ENCODE data around the gene PAM16.
"Not testable (repeated sequence)": the region's sequence is repeated elsewhere in the genome, so short reads cannot be mapped to it uniquely, and the experiment has no call there.

PAM16 gene

DNA sequence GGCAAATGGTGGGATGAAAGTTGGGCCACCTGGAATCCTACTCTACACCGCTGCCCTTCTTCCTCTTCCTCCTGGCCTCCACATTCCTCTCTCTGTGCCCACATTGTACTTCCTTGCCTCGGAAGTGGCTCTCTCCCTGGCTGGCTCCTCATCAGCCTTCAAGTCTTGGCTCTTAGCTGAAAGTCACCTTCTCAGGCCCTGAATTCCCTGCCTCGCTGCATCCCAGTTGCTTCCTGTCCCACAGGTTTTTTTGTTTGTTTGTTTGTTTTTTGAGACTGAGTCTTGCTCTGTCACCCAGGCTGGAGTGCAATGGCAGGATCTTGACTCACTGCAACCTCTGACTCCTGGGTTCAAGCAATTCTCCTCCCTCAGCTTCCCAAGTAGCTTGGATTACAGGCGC lies 2.6 kb upstream of the PAM16 start:
- peaks cover 9% of the 10 kb centered on the region for H3K4me1 Mint-ChIP-seq
- peak overlapping the region; percentile 76 for H3K27ac Mint-ChIP-seq
- ATAC-seq (no peak), DNase-seq (ENCODE audit: low spot score in 2 of 2) (no peak)
- no peaks in the 10 kb centered on the region for H3K9me3 Mint-ChIP-seq
- peaks cover 74% of the 10 kb centered on the region for H3K36me3 Mint-ChIP-seq
- no peak overlapping the region for H3K4me3 Mint-ChIP-seq

GRCh38 chr16:4352843-4353242 lies 1.7 kb upstream of the PAM16 start:
- no peaks in the 10 kb centered on the region for H3K9me3 Mint-ChIP-seq

GRCh38 chr16:4351880-4352279 lies 759 bp upstream of the PAM16 start:
- ATAC-seq: no peak
- Mint-ChIP-seq H3K36me3 (peaks cover 67% of the 10 kb centered on the region), H3K27ac (peak overlapping the region; percentile 92)

More at GRCh38 chr16:4352843-4353242, 1.7 kb upstream of the PAM16 start:
- ATAC-seq: no peak
- H3K27ac Mint-ChIP-seq: no peak overlapping the region
- H3K4me1 Mint-ChIP-seq: peaks cover 14% of the 10 kb centered on the region
- no peak overlapping the region for H3K4me3 Mint-ChIP-seq
- peaks cover 75% of the 10 kb centered on the region for H3K36me3 Mint-ChIP-seq
- DNase-seq (ENCODE audit: low spot score in 2 of 2): no peak

GRCh38 chr16:4350365-4350786 lies 745 bp downstream of the PAM16 start:
- H3K4me3 Mint-ChIP-seq: peak overlapping the region; percentile 83
- H3K36me3 Mint-ChIP-seq: peaks cover 56% of the 10 kb centered on the region
- no peaks in the 10 kb centered on the region for H3K9me3 Mint-ChIP-seq
- H3K27ac Mint-ChIP-seq: peak overlapping the region; percentile 92
- ATAC-seq (peak; percentile 26), DNase-seq (ENCODE audit: low spot score in 2 of 2) (no peak)
- peaks cover 19% of the 10 kb centered on the region for H3K4me1 Mint-ChIP-seq

More at GRCh38 chr16:4351880-4352279, 759 bp upstream of the PAM16 start:
- H3K9me3 Mint-ChIP-seq: no peaks in the 10 kb centered on the region
- DNase-seq (ENCODE audit: low spot score in 2 of 2): no peak
- H3K4me1 Mint-ChIP-seq: peaks cover 13% of the 10 kb centered on the region
- H3K4me3 Mint-ChIP-seq: peak overlapping the region; percentile 83

DNA sequence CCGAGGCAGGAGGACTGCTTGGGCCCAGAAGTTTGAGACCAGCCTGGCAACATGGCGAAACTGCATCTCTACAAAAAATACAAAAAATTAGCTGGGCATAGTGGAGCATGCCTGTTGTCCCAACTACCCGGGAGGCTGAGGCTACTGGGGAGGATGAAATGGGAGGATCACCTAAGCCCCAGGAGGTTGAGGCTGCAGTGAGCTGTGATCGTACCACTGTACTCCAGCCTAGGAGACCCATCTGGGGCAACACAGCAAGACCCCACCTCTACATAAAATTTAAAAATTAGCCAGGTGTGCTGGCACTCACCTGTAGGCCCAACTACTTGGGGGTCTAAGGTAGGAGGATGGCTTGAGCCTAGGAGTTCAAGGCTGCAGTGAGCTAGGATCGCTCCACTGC lies 1.8 kb downstream of the PAM16 start:
- DNase-seq (ENCODE audit: low spot score in 2 of 2): no peak
- Mint-ChIP-seq H3K9me3 (no peaks in the 10 kb centered on the region), H3K4me3 (peak overlapping the region; percentile 83), H3K36me3 (peaks cover 46% of the 10 kb centered on the region), H3K4me1 (peaks cover 29% of the 10 kb centered on the region), H3K27ac (peak overlapping the region; percentile 90)
- no peak for ATAC-seq

DNA sequence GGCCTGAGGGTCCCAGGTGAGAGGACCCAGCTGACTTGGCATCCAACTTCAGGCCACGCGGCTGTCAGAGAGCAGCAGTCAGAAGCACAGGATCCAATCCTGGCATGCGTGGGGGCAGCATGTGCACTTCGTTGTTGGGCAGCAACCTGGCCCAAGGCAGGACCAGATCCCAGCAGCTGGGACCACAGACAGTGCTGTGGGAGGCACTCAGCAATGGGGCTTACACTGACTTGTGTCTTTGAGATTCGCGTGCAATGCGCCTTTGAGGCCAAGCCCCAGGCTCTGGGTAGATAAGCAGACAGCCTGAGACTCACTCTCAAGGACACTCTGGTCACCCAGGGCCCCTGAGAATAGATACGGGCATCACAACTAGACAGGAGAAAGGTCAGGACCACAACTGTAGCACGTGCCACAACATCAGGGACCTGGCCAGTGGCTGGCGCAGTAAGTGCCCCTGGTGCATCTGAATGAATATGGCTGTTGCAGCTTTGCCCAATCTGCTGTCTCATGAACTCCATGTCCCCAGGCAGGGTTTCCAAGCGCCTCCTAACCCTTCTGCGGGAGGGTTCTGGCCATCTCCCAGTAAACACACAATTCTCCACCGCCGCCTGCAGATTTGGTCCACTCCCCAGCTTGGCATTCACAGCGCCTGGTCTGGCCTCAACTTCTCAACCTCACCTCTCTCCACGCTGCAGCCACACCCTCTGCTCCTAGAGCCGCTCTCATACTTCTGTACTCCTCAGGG lies 3.2 kb downstream of the PAM16 start:
- H3K27ac Mint-ChIP-seq: peak overlapping the region; percentile 90
- no peak overlapping the region for H3K4me3 Mint-ChIP-seq
- H3K4me1 Mint-ChIP-seq: peaks cover 24% of the 10 kb centered on the region
- no peaks in the 10 kb centered on the region for H3K9me3 Mint-ChIP-seq
- H3K36me3 Mint-ChIP-seq: peaks cover 38% of the 10 kb centered on the region
- DNase-seq (ENCODE audit: low spot score in 2 of 2) (no peak), ATAC-seq (no peak)

- ATAC-seq: no peak
- peak overlapping the region; percentile 23 for H3K27ac Mint-ChIP-seq
- DNase-seq (ENCODE audit: low spot score in 2 of 2): no peak
- peaks cover 24% of the 10 kb centered on the region for H3K4me1 Mint-ChIP-seq
- no peaks in the 10 kb centered on the region for H3K9me3 Mint-ChIP-seq
- peaks cover 37% of the 10 kb centered on the region for H3K36me3 Mint-ChIP-seq
- no peak overlapping the region for H3K4me3 Mint-ChIP-seq
These were observed 4.1 kb downstream of the PAM16 start for GRCh38 chr16:4347010-4347409.

DNA sequence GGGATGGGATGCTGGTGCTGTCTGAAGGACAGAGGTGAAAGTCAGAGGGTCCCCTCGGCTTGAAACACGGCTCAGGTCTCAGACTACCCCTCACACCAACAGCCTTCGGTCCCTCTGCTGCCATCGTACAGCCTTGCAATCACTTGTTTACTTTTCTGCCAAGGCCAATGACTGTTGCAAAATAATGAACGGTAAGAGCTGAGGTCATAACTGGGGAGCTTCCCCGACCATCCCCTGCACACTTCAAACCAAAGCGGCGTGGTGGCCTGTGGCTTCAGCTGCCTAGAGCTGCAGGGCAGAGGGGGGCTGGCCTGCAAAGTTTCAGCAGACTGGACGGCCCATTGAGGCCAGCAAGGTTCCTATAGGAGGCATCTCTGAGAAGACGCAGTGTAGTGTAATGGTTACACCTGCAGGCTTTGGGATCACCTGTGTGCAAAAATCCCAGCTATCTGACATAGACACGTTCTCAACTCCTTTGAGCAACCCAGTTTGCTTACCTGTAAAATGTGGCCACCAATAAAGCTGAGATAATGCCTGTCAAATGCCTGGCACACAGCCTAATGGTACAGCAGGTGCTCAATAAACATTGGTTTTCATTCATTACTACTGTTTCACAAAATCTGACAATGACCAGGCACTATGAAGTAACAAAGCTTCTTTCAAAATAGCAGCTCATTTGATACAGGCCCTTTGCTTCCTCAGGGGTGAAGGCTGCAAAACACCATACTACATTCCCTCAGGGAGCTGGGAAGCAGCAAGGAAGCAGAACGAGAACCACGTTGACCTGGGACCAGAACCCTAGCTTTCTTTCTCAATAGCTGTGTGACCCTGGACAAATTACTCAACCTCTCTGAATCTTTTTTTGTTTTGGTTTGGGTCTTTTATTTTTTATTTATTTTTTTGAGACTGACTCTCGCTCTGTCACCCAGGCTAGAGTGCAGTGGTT lies 5.0 kb downstream of the PAM16 start:
- DNase-seq (ENCODE audit: low spot score in 2 of 2): no peak
- peaks cover 24% of the 10 kb centered on the region for H3K4me1 Mint-ChIP-seq
- ATAC-seq: no peak

GRCh38 chr16:4344983-4345835 lies 5.9 kb downstream of the PAM16 start:
- H3K36me3 Mint-ChIP-seq: peaks cover 25% of the 10 kb centered on the region
- peak overlapping the region; percentile 33 for H3K27ac Mint-ChIP-seq
- no peak for DNase-seq (ENCODE audit: low spot score in 2 of 2)
- no peak overlapping the region for H3K4me3 Mint-ChIP-seq
- peaks cover 24% of the 10 kb centered on the region for H3K4me1 Mint-ChIP-seq
- ATAC-seq: no peak
- no peaks in the 10 kb centered on the region for H3K9me3 Mint-ChIP-seq

More for the DNA sequence above, 5.0 kb downstream of the PAM16 start:
- Mint-ChIP-seq H3K36me3 (peaks cover 34% of the 10 kb centered on the region), H3K27ac (peak overlapping the region; percentile 23), H3K9me3 (no peaks in the 10 kb centered on the region), H3K4me3 (no peak overlapping the region)

DNA sequence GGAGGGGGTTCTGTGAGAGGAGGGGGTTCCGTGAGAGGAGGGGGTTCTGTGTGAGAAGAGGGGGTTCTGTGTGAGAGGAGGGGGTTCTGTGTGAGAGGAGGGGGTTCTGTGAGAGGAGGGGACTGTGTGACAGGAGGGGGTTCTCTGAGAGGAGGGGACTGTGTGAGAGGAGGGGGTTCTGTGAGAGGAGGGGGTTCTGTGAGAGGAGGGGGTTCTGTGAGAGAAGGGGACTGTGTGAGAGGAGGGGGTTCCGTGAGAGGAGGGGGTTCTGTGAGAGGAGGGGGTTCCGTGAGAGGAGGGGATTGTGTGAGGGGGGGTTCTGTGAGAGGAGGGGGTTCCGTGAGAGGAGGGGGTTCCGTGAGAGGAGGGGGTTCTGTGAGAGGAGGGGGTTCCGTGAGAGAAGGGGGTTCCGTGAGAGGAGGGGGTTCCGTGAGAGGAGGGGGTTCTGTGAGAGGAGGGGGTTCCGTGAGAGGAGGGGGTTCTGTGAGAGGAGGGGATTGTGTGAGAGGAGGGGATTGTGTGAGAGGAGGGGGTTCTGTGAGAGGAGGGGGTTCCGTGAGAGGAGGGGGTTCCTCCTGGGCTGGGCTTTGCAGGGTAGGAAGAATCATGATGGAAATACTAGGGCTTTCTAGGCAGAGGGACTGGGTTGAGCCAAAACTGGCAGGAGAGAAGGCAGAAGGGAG lies 6.7 kb downstream of the PAM16 start:
- H3K4me3 Mint-ChIP-seq; H3K9me3 Mint-ChIP-seq; DNase-seq (ENCODE audit: low spot score in 2 of 2); ATAC-seq: not testable (repeated sequence)
- Mint-ChIP-seq H3K4me1 (peaks cover 24% of the 10 kb centered on the region), H3K27ac (peak overlapping the region; percentile 85), H3K36me3 (peaks cover 30% of the 10 kb centered on the region)

- DNase-seq (ENCODE audit: low spot score in 2 of 2): no peak
- ATAC-seq: no peak
- Mint-ChIP-seq H3K4me1 (peaks cover 18% of the 10 kb centered on the region), H3K36me3 (peaks cover 26% of the 10 kb centered on the region), H3K9me3 (no peaks in the 10 kb centered on the region), H3K4me3 (no peak overlapping the region), H3K27ac (peak overlapping the region; percentile 85)
These were observed 8.0 kb downstream of the PAM16 start for GRCh38 chr16:4342866-4343744.

- no peaks in the 10 kb centered on the region for H3K9me3 Mint-ChIP-seq
- peaks cover 16% of the 10 kb centered on the region for H3K4me1 Mint-ChIP-seq
- H3K4me3 Mint-ChIP-seq: no peak overlapping the region
- DNase-seq (ENCODE audit: low spot score in 2 of 2) (no peak), ATAC-seq (no peak)
- peaks cover 19% of the 10 kb centered on the region for H3K36me3 Mint-ChIP-seq
- H3K27ac Mint-ChIP-seq: peak overlapping the region; percentile 34
These were observed 9.9 kb downstream of the PAM16 start for GRCh38 chr16:4341250-4341649.

DNA sequence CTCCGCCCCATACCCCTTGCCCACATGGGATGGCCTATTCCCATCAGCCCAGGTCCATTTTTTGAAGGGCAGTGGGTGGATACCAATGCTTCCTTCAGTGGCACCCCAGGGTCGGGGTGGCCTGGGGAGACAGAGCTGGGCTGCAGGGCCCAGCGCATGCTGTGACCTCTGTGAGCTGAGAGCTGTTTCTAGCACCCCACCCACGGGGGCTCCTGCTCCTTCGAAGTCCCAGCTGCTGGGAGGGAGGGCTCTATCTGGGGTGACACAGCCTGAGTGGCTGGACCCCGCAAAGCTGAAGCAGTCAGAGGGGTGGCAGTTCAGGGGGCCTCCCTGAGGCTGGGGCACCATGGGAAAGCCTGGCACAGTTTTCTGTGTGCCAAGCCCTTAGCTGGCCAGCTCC lies 10.7 kb downstream of the PAM16 start:
- Mint-ChIP-seq H3K9me3 (no peaks in the 10 kb centered on the region), H3K36me3 (peaks cover 19% of the 10 kb centered on the region), H3K4me3 (no peak overlapping the region), H3K27ac (no peak overlapping the region), H3K4me1 (peaks cover 10% of the 10 kb centered on the region)
- ATAC-seq: no peak
- no peak for DNase-seq (ENCODE audit: low spot score in 2 of 2)

- no peak overlapping the region for H3K4me3 Mint-ChIP-seq
These were observed 11.2 kb downstream of the PAM16 start for GRCh38 chr16:4339909-4340308.

More at GRCh38 chr16:4339909-4340308, 11.2 kb downstream of the PAM16 start:
- no peak for ATAC-seq
- Mint-ChIP-seq H3K36me3 (peaks cover 19% of the 10 kb centered on the region), H3K4me1 (peaks cover 5% of the 10 kb centered on the region), H3K9me3 (no peaks in the 10 kb centered on the region), H3K27ac (no peak overlapping the region)
- no peak for DNase-seq (ENCODE audit: low spot score in 2 of 2)

Data from stimulated activated effector memory CD8-positive, alpha-beta T cell treated with anti-CD3 and anti-CD28 coated beads, Interleukin-12 subunit alpha, Interleukin-12 subunit beta, amount 100 ng/mL, for 72 hours (primary cell).